Measurements from ENCODE around the gene C17orf67.

DNA sequence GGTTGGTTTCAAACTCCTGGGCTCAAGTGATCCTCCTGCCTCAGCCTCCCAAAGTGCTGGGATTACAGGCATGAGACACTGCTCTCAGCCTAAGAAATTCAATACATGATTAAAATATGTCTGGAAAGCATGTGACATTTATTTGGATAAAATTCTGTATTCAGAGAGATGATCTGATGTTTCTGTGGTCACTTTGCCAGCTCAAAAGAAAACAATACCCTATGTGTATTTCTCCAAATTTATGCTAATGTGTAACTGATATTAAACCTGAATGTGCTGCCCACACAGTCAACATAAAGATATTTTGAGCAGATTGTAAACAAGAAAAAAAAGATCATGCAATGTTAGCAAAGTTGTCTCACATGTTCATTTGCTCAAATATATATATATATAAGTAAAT, 16.7 kb downstream of the C17orf67 start:
- TF ChIP-seq, protein P1, sequence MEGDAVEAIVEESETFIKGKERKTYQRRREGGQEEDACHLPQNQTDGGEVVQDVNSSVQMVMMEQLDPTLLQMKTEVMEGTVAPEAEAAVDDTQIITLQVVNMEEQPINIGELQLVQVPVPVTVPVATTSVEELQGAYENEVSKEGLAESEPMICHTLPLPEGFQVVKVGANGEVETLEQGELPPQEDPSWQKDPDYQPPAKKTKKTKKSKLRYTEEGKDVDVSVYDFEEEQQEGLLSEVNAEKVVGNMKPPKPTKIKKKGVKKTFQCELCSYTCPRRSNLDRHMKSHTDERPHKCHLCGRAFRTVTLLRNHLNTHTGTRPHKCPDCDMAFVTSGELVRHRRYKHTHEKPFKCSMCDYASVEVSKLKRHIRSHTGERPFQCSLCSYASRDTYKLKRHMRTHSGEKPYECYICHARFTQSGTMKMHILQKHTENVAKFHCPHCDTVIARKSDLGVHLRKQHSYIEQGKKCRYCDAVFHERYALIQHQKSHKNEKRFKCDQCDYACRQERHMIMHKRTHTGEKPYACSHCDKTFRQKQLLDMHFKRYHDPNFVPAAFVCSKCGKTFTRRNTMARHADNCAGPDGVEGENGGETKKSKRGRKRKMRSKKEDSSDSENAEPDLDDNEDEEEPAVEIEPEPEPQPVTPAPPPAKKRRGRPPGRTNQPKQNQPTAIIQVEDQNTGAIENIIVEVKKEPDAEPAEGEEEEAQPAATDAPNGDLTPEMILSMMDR (IDR thresholded peaks at IDR 0.05; ENCODE audit: poor library complexity): no peak
- no peak for TF ChIP-seq EZH2 (IDR thresholded peaks at IDR 0.05; ENCODE audit: borderline replicate concordance)
